Testis (tissue), 2 donors: Measurements from ENCODE around the gene BTN1A1.

Source experiments
- POLR2A ChIP-seq: fragments of 450-650 bp; IDR thresholded peaks from one replicate; pipeline ENCODE4 v1.6.1; 2017; ENCODE audit warnings: antibody characterized with exemption, mild to moderate bottlenecking, moderate library complexity
- TF ChIP-seq, protein P1 (sequence below), 3 experiments: fragments of 450-650 bp in 2 of 3; fragments of 200-600 bp in 1 of 3; sonication (generic) in 1 of 3; IDR thresholded peaks; one replicate each; pipeline ENCODE4 v1.5.1; 2016 to 2019; ENCODE audit warnings: antibody characterized with exemption in 3 of 3, mild to moderate bottlenecking in 2 of 3, moderate library complexity in 1 of 3

DNA sequence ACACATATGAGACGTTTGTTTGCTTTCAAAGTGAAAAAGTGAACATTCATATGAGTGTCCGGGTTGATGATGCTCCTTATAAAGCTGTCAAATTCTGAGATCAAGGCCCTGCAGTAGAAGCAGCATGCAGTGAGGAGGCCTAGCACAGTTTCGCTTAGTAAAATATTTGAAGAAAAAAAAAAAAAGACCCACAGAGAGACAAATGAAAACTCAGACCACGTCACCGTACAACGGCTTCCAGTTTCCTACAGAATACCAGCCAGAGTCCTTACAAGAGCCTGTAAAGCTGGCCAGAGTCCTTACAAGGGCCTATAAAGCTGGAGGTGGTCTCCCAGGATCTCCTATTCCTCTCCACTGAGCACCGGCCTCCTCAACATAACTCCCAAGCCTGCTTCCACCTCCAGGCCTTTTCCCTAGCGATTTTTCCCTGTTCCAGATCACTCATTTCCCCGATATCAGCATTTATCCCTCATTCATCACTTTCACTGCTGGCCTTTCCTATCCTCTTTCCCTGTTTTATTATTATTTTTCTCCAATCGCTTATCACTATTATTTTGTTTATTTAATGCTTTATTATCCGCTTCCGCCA lies 36.6 kb downstream of the BTN1A1 start:
- TF ChIP-seq, protein P1, sequence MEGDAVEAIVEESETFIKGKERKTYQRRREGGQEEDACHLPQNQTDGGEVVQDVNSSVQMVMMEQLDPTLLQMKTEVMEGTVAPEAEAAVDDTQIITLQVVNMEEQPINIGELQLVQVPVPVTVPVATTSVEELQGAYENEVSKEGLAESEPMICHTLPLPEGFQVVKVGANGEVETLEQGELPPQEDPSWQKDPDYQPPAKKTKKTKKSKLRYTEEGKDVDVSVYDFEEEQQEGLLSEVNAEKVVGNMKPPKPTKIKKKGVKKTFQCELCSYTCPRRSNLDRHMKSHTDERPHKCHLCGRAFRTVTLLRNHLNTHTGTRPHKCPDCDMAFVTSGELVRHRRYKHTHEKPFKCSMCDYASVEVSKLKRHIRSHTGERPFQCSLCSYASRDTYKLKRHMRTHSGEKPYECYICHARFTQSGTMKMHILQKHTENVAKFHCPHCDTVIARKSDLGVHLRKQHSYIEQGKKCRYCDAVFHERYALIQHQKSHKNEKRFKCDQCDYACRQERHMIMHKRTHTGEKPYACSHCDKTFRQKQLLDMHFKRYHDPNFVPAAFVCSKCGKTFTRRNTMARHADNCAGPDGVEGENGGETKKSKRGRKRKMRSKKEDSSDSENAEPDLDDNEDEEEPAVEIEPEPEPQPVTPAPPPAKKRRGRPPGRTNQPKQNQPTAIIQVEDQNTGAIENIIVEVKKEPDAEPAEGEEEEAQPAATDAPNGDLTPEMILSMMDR (IDR thresholded peaks at IDR 0.05), result no peak
- TF ChIP-seq POLR2A, result no peak
